Ovary (tissue), 9 donors: ENCODE measurements around the gene CD34. TPM values are rescaled to one million over a fixed set of nuclear protein-coding genes. Genes with fewer than 3 reads are reported as not detected.
A peak's percentile ranks its signal among the peaks of the same experiment; 100 is the strongest.

Experiments
- DNase-seq, 5 donors: peaks; one replicate each; pipeline ENCODE4 v3.0.0-alpha.2; 2019 to 2020
- H3K27ac ChIP-seq, 2 donors: fragments of 200-600 bp; one replicate each; pipeline versions ENCODE4 v1.5.1 to v1.8.0; 2019 to 2022
- H3K27me3 ChIP-seq: fragments of 200-600 bp; one replicate; pipeline ENCODE4 v1.8.0; 2022
- H3K36me3 ChIP-seq: fragments of 200-600 bp; sonication (generic); one replicate; pipeline ENCODE4 v1.5.1; 2019
- H3K4me1 ChIP-seq: one replicate; pipeline ENCODE4 v1.8.1; 2013; ENCODE audit warnings: mild to moderate bottlenecking, moderate library complexity; ENCODE audit not compliant: insufficient read depth
- H3K4me3 ChIP-seq: fragments of 200-600 bp; sonication (generic); one replicate; pipeline ENCODE4 v1.5.1; 2017
- H3K9me3 ChIP-seq, 2 donors: fragments of 200-600 bp in 1 of 2; sonication (generic) in 1 of 2; one replicate each; pipeline versions ENCODE4 v1.5.1 to v1.8.1; 2013 to 2019; ENCODE audit warnings: mild to moderate bottlenecking in 1 of 2, moderate library complexity in 1 of 2
- EP300 ChIP-seq: sonication (generic); formaldehyde crosslinking; IDR thresholded peaks from one replicate; pipeline ENCODE4 v1.6.1; 2017; ENCODE audit warnings: antibody characterized with exemption
- POLR2A ChIP-seq: fragments of 450-650 bp; IDR thresholded peaks from one replicate; pipeline ENCODE4 v1.6.1; 2017; ENCODE audit warnings: antibody characterized with exemption, mild to moderate bottlenecking, moderate library complexity
- WGBS, 3 donors: extraction: QIAGEN DNeasy Blood & Tissue Kit in 1 of 3; methylation state at CpG; one replicate each; pipeline versions ENCODE4 v1.1.5 to v1.1.7; 2013 to 2017; 5-methylcytosine and 5-hydroxymethylcytosine counted together
- intact Hi-C, 4 donors: fragments of 100-400 bp; cut with DNase I; formaldehyde crosslinking; loops; one replicate each; pipeline versions ENCODE4 v1.11.0 to v1.15.1; 2022 to 2023
- polyA plus RNA-seq, 2 donors: library from polyadenylated mRNA; stranded (reverse); fragments of 200-250 nt in 1 of 2; fragments of 350-450 nt in 1 of 2; fragmentation: Illumina TruSeq in 1 of 2; extraction: RNeasy Lipid Tissue Mini Kit (QIAGEN cat#74804) in 1 of 2; gene quantifications; one replicate each; pipeline ENCODE4 v1.2.3, GENCODE V29; 2013 to 2014
- total RNA-seq, 7 donors: library from RNA; depleted of rRNA in 2 of 7; stranded (reverse); fragments of >200 nt in 2 of 7; fragmentation: NEBNext Ultra II Directional in 3 of 7; extraction: Animal tissue kit (Norgen Biotek cat#: 25700) in 3 of 7; gene quantifications; one replicate each; pipeline versions ENCODE4 v1.1.0 to v1.2.4, GENCODE V29; 2016 to 2023
- TF ChIP-seq, protein P1 (sequence below), 3 donors: fragments of 450-650 bp in 2 of 3; fragments of 200-600 bp in 1 of 3; IDR thresholded peaks; one replicate each; pipeline versions ENCODE4 v1.5.1 to v1.8.0; 2016 to 2022; ENCODE audit warnings: antibody characterized with exemption in 3 of 3, mild to moderate bottlenecking in 1 of 3
- donor health status: DM: no; HTN: no; CAD: no; lungs with moderate emphysema.
- donor health status: DM: no; HTN: no; CAD: no.
- donor health status: Bipolar disorder and iron deficiency.
- donor health status: DM: yes; HTN: yes; CAD: no.
- donor health status: DM: no; HTN: no; CAD: no.
- donor health status: DM: yes; HTN: yes; CAD: no.

CD34 gene
- total and polyA plus RNA-seq, 9 donors = 12.6 to 146 (median 25.9) TPM

DNA sequence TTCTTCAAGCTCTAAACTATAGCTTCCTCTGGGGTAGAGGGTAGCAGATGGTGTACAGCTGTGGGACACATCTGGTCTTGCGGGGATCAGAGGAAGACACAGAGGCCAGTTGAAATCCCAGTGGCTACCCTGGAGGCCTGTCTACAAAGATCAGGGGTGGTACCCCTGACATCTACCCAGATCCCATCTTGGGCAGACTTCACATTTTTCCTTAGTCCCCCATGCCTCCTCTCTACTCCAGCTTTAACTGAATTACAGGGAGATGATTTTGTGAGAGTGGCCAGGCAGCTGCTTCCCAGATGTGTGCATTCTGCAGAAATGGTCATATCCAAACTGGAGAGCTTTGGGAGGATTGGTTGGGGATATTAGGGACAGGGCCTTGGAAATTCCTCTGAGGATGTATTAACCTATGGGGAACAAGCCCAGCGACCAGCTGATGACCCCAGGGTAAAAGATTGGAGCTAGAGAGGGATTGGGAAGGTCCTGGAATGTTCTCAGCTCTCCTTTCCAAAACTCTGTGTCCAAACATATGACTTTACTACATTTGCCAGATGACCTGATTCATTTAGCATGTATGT lies 9.6 kb upstream of the CD34 start:
- Histone ChIP-seq H3K4me3 (no peak overlapping the region), H3K9me3 (no peaks in the 10 kb centered on the region), H3K27me3 (no peaks in the 10 kb centered on the region), H3K27ac (no peak overlapping the region), H3K36me3 (no peaks in the 10 kb centered on the region), H3K4me1 (peaks cover 4% of the 10 kb centered on the region)
- WGBS, 3 donors = 68 to 82% (median 71%) methylated on average over 2 of the region's 2 CpGs
- TF ChIP-seq EP300 (no peak), POLR2A (no peak)
- TF ChIP-seq, protein P1, sequence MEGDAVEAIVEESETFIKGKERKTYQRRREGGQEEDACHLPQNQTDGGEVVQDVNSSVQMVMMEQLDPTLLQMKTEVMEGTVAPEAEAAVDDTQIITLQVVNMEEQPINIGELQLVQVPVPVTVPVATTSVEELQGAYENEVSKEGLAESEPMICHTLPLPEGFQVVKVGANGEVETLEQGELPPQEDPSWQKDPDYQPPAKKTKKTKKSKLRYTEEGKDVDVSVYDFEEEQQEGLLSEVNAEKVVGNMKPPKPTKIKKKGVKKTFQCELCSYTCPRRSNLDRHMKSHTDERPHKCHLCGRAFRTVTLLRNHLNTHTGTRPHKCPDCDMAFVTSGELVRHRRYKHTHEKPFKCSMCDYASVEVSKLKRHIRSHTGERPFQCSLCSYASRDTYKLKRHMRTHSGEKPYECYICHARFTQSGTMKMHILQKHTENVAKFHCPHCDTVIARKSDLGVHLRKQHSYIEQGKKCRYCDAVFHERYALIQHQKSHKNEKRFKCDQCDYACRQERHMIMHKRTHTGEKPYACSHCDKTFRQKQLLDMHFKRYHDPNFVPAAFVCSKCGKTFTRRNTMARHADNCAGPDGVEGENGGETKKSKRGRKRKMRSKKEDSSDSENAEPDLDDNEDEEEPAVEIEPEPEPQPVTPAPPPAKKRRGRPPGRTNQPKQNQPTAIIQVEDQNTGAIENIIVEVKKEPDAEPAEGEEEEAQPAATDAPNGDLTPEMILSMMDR (IDR thresholded peaks at IDR 0.05) = no peak
- intact Hi-C loops = no loop called here
- no peak for DNase-seq

DNA sequence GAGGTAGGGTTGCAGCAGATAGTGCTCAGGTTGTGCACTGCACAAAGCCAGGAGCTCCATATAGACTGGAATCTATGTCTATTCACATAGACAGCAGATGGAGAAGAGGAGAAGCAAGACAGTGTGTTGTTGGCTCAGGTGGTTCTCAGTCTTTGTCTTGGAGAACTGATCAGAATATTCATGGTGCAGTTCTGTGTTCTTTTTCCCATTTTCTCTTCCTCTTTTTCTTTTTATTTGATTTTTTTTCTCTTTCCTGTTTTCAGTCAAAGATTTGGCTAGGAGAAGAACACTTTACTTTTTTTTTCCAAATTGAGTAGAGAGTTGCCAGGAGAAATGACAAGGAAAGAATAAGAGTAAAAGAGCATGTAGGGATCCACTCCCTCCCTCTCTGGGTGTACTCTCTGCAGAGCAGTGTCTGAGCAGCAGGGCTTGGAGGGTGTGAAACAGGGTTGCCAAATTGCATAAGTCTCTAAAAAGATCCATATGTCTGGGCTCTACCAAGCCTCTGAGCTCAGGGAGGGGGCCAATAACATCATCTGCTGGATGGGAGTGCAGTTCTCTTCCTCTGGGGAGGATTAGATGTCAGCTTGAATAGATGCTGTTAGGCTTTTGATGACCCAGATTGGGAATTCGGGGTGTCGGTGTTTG lies 8.7 kb upstream of the CD34 start:
- WGBS, 3 donors = 22 to 52% (median 46%) methylated on average over 2 of the region's 2 CpGs
- Histone ChIP-seq H3K27ac (no peak overlapping the region), H3K27me3 (no peaks in the 10 kb centered on the region), H3K4me1 (peaks cover 4% of the 10 kb centered on the region), H3K9me3 (no peaks in the 10 kb centered on the region), H3K36me3 (no peaks in the 10 kb centered on the region), H3K4me3 (no peak overlapping the region)
- intact Hi-C loops = no loop called here
- TF ChIP-seq POLR2A (no peak), EP300 (no peak)
- TF ChIP-seq, protein P1 (IDR thresholded peaks at IDR 0.05) = no peak
- DNase-seq = peak in 1 of 5 donors; percentile 43

DNA sequence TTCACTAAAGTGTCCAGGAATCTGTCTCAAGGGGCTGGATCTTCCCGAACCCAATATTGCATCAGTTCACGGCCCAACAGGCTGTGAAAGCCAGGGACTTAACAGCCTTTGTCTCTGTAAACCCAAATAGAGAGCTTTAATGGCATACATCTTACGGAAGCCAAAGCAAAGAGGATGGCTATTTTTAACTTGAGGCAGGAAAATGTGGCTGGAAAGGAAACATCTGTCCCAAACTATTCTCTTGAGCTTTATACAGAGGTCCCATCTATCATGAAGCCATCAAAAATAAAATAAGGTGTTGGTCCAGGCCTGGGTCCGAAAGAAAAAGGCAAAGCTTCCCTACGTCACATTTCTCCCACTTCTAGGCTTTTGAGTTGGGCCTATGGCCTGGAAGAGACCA lies 7.7 kb upstream of the CD34 start:
- TF ChIP-seq EP300 (no peak), POLR2A (no peak)
- TF ChIP-seq, protein P1 (IDR thresholded peaks at IDR 0.05) = no peak
- Histone ChIP-seq H3K4me1 (peaks cover 4% of the 10 kb centered on the region), H3K4me3 (no peak overlapping the region), H3K27ac (no peak overlapping the region), H3K9me3 (no peaks in the 10 kb centered on the region), H3K36me3 (no peaks in the 10 kb centered on the region), H3K27me3 (no peaks in the 10 kb centered on the region)
- intact Hi-C loops = no loop called here
- WGBS, 3 donors = 45 to 65% (median 52%) methylated on average over 5 of the region's 5 CpGs
- no peak for DNase-seq

DNA sequence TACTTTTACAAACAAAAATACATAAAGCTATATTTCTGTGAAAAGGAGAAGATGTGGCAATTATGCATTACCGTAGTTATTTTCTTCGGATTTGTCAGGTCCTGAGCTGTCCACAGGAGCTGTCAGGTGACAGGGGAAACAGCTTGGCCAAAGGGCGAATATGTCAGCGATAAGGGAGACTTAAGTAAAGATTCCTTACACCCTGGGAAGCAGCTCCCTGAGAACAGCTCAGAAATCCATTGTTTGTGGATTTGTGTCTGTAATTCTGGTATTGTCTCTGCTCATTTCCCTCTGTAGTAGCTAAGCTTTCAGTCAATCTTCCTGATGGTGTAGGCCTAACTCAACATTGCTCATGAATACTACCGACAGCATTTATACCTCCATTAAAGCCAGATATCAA lies 7.1 kb upstream of the CD34 start:
- no peaks in the 10 kb centered on the region for H3K27me3 ChIP-seq
- no peak for DNase-seq
- H3K4me3 ChIP-seq = no peak overlapping the region
- peaks cover 2% of the 10 kb centered on the region for H3K4me1 ChIP-seq
- no peak overlapping the region for H3K27ac ChIP-seq
- H3K9me3 ChIP-seq = no peaks in the 10 kb centered on the region
- TF ChIP-seq EP300 = no peak
- TF ChIP-seq, protein P1 (IDR thresholded peaks at IDR 0.05) = no peak
- TF ChIP-seq POLR2A = no peak
- 89 to 94% (median 92%) methylated on average over 5 of the region's 5 CpGs for WGBS, 3 donors
- intact Hi-C loops = no loop called here
- no peaks in the 10 kb centered on the region for H3K36me3 ChIP-seq
